GM08714 (cell line): Measurements from ENCODE around the gene PTGFR.

Source experiments
- H3K4me3 ChIP-seq: fragments of 200-500 bp; sonication (Bioruptor generic); 2 replicates; pipeline ENCODE4 v1.5.1; 2014; ENCODE audit warnings: mild to moderate bottlenecking, low read length, inconsistent platforms
- ZNF274 ChIP-seq: IDR thresholded peaks from 2 replicates; pipeline ENCODE4 v1.6.1; 2012; ENCODE audit warnings: mild to moderate bottlenecking, low read depth, low read length

Gene PTGFR

GRCh38 chr1:78493451-78493850, 2.7 kb downstream of the PTGFR start:
- no peak for TF ChIP-seq ZNF274
- no peak overlapping the region for H3K4me3 ChIP-seq

- no peak for TF ChIP-seq ZNF274
- H3K4me3 ChIP-seq = no peak overlapping the region
These were observed 6.4 kb downstream of the PTGFR start for GRCh38 chr1:78497201-78497600.

- H3K4me3 ChIP-seq = no peak overlapping the region
- no peak for TF ChIP-seq ZNF274
These were observed 9.8 kb downstream of the PTGFR start for GRCh38 chr1:78500529-78500928.

GRCh38 chr1:78501203-78501602, 10.4 kb downstream of the PTGFR start:
- TF ChIP-seq ZNF274 = no peak
- no peak overlapping the region for H3K4me3 ChIP-seq

- H3K4me3 ChIP-seq = no peak overlapping the region
- TF ChIP-seq ZNF274 = no peak
These were observed 20.6 kb downstream of the PTGFR start for GRCh38 chr1:78511334-78511733.

GRCh38 chr1:78516716-78517115, 25.9 kb downstream of the PTGFR start:
- H3K4me3 ChIP-seq = no peak overlapping the region
- TF ChIP-seq ZNF274 = no peak

GRCh38 chr1:78519446-78519845, 28.7 kb downstream of the PTGFR start:
- no peak overlapping the region for H3K4me3 ChIP-seq
- TF ChIP-seq ZNF274 = no peak

- no peak for TF ChIP-seq ZNF274
- H3K4me3 ChIP-seq = no peak overlapping the region
These were observed 29.4 kb downstream of the PTGFR start for GRCh38 chr1:78520216-78520615.

- H3K4me3 ChIP-seq = no peak overlapping the region
- no peak for TF ChIP-seq ZNF274
These were observed 30.1 kb downstream of the PTGFR start for GRCh38 chr1:78520843-78521242.

- H3K4me3 ChIP-seq = no peak overlapping the region
- TF ChIP-seq ZNF274 = no peak
These were observed 31.4 kb downstream of the PTGFR start for GRCh38 chr1:78522136-78522535.

GRCh38 chr1:78526496-78526895, 35.7 kb downstream of the PTGFR start:
- H3K4me3 ChIP-seq = no peak overlapping the region
- TF ChIP-seq ZNF274 = no peak

GRCh38 chr1:78527706-78528105, 36.9 kb downstream of the PTGFR start:
- no peak for TF ChIP-seq ZNF274
- no peak overlapping the region for H3K4me3 ChIP-seq

GRCh38 chr1:78533527-78533926, 42.8 kb downstream of the PTGFR start:
- no peak overlapping the region for H3K4me3 ChIP-seq
- no peak for TF ChIP-seq ZNF274

GRCh38 chr1:78535286-78535685, 44.5 kb downstream of the PTGFR start:
- no peak overlapping the region for H3K4me3 ChIP-seq
- TF ChIP-seq ZNF274 = no peak

GRCh38 chr1:78536427-78536826, 45.7 kb downstream of the PTGFR start:
- TF ChIP-seq ZNF274 = no peak
- no peak overlapping the region for H3K4me3 ChIP-seq

GRCh38 chr1:78540048-78540447, 49.3 kb downstream of the PTGFR start:
- no peak for TF ChIP-seq ZNF274
- no peak overlapping the region for H3K4me3 ChIP-seq
